ENCODE measurements around the gene CALML3.

DNA sequence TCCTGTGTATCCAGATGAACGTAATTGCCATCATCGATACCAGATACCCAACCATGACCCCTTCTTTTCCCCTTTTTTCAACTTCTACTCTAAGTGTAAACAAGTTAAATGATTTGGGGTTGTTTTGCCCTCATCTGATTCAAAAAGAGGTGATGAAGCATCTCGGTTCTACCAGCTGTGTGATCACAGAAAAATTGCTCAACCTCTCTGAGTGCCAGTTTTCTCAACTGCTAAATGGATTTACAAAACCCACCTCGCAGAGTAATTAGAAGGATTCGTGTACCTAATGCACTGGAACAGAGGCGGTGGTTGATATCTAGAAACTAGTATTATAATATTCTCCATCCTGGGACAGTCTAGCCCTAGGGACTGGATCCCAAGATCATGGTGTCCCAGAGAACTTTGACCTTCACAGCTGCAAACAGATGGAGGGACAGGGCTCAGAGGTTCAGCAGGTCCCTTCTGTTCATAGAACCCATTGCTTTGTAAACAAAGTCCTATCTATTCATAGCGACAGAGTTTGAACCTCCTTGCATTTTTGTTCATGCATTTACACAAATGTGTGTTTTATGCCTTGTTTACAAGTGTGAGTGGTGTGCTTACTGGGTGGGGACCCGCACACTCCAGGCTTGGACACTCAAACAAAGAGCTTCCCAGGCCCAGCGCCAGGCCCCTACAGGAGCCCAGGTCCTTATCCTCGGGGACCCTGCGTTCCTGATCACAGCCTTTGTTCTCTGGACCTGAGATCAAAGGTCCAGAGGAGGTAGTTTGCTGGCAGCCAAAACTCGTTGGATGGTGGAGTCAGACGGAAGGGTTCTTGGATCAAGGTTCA, 46.4 kb downstream of the CALML3 start:
- TF ChIP-seq, protein P1, sequence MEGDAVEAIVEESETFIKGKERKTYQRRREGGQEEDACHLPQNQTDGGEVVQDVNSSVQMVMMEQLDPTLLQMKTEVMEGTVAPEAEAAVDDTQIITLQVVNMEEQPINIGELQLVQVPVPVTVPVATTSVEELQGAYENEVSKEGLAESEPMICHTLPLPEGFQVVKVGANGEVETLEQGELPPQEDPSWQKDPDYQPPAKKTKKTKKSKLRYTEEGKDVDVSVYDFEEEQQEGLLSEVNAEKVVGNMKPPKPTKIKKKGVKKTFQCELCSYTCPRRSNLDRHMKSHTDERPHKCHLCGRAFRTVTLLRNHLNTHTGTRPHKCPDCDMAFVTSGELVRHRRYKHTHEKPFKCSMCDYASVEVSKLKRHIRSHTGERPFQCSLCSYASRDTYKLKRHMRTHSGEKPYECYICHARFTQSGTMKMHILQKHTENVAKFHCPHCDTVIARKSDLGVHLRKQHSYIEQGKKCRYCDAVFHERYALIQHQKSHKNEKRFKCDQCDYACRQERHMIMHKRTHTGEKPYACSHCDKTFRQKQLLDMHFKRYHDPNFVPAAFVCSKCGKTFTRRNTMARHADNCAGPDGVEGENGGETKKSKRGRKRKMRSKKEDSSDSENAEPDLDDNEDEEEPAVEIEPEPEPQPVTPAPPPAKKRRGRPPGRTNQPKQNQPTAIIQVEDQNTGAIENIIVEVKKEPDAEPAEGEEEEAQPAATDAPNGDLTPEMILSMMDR (conservative IDR thresholded peaks at IDR 0.05) = no peak
- no peak for TF ChIP-seq EZH2 (IDR thresholded peaks at IDR 0.05; ENCODE audit: low read depth)
